GM18511 (cell line): ENCODE data around the gene ERFL.
"Not testable (repeated sequence)": the region's sequence is repeated elsewhere in the genome, so short reads cannot be mapped to it uniquely, and the experiment has no call there.

Experiments used
- ATAC-seq: cut with Tn5 transposase; IDR thresholded peaks from one replicate; pipeline ENCODE4 v1.9.1; 2021; ENCODE audit warnings: mild to moderate bottlenecking, moderate library complexity; ENCODE audit not compliant: unreplicated experiment

ERFL gene

GRCh38 chr19:41944336-41944735 lies 16.1 kb upstream of the ERFL start:
- no peak for ATAC-seq

GRCh38 chr19:41941410-41942202 lies 13.4 kb upstream of the ERFL start:
- ATAC-seq: no peak

- no peak for ATAC-seq
These were observed 12.6 kb upstream of the ERFL start for GRCh38 chr19:41940731-41941409.

GRCh38 chr19:41939861-41940730 lies 11.8 kb upstream of the ERFL start:
- no peak for ATAC-seq

GRCh38 chr19:41939209-41939608 lies 11.0 kb upstream of the ERFL start:
- ATAC-seq: not testable (repeated sequence)

- ATAC-seq: no peak
These were observed 9.5 kb upstream of the ERFL start for GRCh38 chr19:41937525-41938468.

- ATAC-seq: no peak
These were observed 8.7 kb upstream of the ERFL start for GRCh38 chr19:41936961-41937360.

- no peak for ATAC-seq
These were observed 8.2 kb upstream of the ERFL start for GRCh38 chr19:41936416-41936850.

- no peak for ATAC-seq
These were observed 7.6 kb upstream of the ERFL start for GRCh38 chr19:41935760-41936415.

- no peak for ATAC-seq
These were observed 6.7 kb upstream of the ERFL start for GRCh38 chr19:41934849-41935374.

GRCh38 chr19:41933693-41934426 lies 5.6 kb upstream of the ERFL start:
- no peak for ATAC-seq

- no peak for ATAC-seq
These were observed 4.6 kb upstream of the ERFL start for GRCh38 chr19:41932720-41933332.

GRCh38 chr19:41932259-41932719 lies 4.0 kb upstream of the ERFL start:
- no peak for ATAC-seq

- no peak for ATAC-seq
These were observed 2.8 kb upstream of the ERFL start for GRCh38 chr19:41930926-41931592.

GRCh38 chr19:41930322-41930722 lies 2.1 kb upstream of the ERFL start:
- ATAC-seq: no peak

- ATAC-seq: no peak
These were observed 1.4 kb upstream of the ERFL start for GRCh38 chr19:41929536-41930071.

GRCh38 chr19:41928754-41929535 lies 696 bp upstream of the ERFL start:
- ATAC-seq: no peak
